Glomerular visceral epithelial cell (primary cell): ENCODE results near the gene ANKRD12.
A peak's percentile ranks its signal among the peaks of the same experiment; 100 is the strongest.

ENCODE experiments used
- DNase-seq: peaks from one replicate; pipeline ENCODE4 v3.0.0-alpha.2; 2016; ENCODE audit errors: extremely low spot score

The ANKRD12 gene

DNA sequence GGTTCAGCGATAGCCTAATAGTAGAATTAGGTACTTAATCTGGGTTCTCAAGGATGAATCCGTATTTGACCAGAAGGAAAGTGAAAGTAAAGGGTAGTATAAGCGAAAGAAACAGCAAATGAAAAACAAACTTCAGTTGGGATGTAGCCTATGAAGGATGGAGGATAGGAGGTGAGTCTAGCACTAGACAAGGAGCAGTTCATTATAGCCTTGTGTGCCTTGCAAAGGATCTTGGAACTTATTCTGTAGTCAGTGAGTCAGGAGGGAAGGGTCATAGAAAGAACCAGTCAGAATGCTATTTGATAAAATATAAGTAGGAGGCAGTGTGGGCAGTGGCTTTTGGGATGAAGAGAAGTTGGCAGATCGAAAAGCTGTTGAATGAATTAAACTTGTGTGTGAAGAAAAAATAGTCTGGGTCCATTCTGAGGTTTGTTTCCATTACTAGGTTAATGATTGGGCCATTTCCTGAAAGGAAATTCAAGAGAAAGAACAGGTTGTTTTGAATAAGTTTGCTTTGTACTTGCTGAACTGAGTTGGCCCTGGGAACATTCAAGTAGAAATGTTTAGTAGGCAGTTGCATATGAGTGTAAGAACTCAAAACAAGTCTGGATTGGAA, 48.5 kb downstream of the ANKRD12 start:
- no peak for DNase-seq

DNA sequence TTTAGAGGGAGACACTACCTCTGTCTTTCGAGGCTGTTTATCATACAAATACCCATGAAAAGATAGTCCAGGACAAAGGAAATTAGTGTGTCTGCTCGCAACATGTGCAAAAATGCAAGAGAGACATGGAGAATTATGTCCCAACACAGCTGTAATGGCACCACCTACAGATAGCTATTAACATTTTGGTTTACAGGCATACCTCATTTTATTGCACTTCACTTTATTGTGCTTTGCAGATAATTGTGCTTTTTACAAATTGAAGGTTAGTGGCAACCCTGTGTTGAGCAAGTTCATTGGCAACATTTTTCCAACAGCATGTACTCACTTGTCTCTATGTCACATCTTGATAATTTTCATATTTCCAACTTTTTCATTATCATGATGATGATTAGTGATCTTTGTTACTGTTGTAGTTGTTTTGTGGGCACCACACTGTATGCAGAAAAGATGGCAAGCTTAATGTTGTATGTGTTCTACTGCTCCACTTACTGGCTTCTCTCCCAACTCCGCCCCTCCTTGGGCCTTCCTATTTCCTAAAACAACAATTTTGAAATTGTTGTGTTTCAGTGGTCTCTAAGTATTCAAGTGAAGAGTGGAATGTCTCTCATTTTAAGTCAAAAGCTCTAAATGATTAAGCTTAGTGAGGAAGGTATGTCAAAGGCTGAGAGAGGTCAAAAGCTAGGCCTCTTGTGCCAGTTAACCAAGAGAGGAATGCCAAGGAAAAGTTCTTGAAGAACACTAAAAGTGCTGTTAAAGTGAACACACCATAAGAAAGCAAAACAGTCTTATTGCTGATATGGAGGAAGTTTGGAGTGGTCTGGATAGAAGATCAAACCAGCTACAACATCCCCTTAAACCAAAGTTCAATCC, 52.0 kb downstream of the ANKRD12 start:
- DNase-seq, result no peak

DNA sequence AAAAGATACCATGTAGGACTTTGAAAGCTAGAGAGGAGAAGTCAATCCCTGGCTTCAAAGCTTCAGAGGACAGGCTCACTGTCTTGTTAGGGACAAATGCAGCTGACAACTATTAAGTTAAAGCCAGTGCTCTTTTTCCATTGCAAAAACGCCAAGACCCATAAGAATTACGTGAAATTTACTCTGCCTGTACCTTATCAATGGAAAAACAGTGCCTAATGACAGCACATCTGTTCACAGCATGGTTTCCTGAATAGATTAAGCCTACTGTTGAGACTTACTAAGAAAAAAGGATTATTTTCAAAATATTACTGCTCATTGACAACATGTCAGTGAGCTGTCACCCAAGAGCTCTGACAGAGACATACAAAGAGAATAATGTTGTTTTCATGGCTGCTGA, 52.9 kb downstream of the ANKRD12 start:
- DNase-seq, result no peak

DNA sequence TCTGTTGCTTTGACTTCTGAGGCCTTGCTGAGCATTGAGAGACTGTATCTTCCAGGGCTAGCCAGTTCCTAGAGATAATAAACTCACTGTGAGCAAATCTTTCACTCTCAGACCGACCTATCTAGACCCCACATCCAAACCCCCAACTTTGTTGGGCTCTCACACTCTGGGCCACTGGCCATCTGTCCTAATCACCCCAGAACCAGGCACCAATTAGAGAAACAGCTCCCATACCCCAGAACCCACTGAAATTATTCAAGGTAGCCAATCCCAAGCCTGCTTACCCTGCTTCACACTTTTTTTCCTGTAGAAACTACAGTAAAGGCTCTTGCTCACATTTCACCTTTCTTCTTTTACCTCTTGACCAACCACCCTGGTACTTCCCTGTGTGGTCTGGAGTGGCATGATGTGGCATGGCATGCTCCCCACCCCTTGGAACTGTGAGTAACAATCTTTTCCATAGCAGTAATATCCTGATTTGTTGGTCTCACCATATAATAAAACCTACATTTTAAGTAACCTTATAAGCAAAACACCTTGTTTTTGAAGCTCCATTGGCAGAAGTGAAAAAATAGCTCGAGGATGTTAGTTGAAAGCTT, 55.2 kb downstream of the ANKRD12 start:
- DNase-seq, result no peak

DNA sequence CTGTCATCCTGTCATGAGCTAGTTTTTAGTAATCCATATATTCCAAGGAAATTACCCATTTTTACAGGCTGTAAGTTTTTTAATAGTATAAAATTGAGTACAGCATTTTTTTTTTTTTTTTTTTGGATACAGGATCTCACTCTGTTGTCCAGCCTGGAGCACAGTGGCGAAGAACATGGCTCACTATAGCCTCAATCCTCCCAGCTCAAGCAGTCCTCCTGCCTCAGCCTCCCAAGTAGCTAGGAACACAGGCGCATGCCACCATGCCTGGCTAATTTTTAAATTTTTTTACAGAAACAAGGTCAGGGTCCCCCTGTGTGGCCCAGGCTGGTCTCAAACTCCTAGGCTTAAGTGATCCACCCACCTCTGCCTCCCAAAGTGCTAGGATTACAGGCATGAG, 56.5 kb downstream of the ANKRD12 start:
- no peak for DNase-seq

DNA sequence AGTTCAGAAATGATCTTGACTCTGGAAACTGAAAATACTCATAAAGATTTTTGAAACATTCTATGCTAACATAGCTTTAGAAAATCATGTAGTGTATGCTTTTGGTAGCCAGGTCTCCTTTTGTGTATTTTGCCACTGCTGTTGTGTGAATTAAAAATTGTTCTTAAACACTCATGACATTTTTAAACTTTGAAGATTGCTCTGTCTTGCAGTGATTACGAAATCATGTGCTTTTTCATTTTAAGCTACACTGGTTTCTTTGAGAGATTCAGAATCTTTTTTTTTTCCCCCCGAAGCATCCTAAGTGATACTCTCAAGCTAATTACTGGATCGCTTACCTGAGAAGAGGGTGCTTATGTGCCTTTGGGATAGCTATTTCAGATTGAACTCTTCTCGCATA, 60.0 kb downstream of the ANKRD12 start:
- DNase-seq, result no peak

DNA sequence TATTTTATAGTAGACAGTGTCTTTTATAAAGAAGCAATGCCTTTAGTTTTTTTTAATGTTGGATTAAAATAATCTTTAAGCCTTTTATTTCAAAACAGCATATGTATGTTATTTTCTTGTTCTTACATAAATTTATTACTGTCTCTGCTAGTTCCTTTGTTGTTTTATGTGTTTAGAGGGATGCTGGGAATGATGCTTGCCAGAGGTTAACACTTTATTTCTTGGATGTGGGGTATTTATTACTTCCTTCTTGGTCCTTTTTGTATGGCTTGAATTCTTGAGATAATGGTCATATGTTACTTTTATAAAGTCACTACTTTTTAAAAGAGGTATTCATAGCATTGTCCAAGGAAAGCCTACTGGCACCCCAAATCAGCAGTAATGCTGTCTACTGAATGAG, 63.1 kb downstream of the ANKRD12 start:
- no peak for DNase-seq

DNA sequence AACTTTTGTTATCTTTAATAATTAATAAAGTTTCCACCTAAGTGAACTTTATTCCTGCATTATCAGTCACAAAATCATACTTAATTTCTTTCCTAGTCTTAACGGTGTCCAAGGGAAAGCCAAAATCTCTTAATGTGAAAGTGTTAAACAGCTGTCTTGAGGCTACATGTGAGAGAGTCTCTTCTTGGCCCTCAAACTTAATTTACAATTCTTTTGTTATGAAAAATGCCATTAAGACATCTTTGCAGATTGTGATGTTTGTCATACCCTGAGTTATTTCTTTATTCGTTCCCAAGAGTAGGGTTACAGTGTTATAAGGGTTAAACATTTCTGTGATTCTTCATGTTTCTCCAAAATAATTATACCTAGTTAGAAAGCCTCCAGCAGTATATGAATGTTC, 64.6 kb downstream of the ANKRD12 start:
- DNase-seq, result no peak

DNA sequence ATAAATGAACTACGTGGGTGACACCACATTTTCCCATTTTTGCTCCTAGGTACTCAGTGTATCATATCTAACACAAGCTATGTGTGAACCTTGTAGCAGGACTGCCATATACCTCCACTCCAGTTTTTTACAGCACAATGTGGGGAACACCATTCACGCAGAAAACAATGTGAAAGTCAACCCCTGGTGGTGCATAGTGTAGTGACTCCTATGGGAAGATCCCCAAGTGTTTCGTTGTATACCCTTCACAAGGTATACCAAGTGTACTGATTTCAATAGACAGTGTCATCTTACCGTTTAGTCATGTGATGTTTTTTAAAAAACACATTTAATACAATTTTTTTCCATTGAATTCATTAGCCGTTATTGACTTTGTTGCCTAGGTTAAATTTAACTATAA, 68.1 kb downstream of the ANKRD12 start:
- no peak for DNase-seq

DNA sequence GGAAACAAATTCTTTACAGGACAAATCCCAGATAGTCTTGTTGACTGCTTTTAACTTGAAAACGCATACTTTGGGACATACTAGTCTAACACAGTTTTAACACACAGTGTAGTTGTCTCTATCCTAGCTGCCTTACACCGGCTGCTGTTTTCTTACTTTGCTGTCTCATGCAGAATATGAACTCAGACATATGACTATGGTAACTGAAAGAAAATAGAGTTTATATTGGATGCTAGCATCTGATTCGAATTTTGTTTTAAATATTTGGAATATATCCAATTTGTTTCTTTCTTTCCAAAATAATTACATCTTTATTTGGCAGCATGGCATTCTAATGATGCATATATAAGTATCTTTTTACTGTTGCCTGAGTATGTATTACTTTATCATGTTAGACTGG, 69.8 kb downstream of the ANKRD12 start:
- no peak for DNase-seq

DNA sequence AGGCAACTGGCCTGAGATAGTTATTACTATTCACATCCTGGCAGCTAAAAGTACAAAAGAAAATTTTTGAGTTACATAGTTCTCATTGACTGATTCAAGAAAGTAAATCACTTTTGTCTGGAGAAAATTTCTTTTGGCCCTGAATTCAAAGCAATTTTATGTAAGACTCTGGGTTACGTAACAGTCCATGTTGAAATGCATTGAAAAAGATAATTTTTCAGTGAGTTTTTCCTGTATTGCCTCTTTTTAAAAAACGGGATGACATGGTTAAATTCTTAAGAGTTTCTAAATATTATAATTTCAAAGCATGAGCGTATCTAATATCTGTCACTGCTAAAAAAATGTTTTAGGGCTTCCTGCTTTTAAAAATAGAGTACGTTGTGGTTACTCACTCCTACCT, 72.7 kb downstream of the ANKRD12 start:
- no peak for DNase-seq

DNA sequence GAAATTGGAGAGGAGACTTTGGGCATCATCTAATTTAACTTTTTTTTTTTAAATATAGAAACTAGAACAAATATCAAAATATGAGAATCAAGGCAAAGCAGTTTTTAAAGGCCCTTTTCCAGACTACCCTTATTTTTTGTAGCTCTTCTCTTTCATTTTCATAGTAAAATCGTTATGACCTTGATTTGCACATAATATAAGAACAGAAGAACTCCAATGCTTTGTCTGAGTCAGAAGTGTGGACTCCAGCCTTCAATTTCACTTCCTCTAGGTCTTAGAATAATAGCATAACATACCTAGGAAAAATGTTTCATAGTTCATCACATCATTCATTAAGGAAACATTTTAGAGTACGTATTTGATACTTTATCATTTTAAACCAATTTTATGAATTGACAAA, 74.4 kb downstream of the ANKRD12 start:
- DNase-seq, result no peak

DNA sequence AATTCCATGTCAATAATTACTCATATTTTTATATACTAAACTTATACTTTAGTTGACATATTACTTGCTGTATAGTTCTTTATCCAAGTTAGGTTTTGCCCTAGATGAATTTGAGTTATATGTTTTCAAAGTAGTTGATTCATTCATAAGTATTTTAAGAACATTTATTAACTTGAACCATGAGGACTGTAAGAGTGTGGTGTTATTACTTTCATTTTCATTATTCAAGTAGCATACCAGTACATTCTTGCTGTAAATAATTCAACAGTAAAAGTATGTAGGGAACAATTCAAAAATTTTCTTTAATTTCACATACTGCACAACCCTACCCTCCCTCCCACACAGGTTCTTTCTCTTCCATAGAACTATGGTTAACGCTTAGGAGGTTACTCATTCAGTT, 75.4 kb downstream of the ANKRD12 start:
- DNase-seq, result no peak

DNA sequence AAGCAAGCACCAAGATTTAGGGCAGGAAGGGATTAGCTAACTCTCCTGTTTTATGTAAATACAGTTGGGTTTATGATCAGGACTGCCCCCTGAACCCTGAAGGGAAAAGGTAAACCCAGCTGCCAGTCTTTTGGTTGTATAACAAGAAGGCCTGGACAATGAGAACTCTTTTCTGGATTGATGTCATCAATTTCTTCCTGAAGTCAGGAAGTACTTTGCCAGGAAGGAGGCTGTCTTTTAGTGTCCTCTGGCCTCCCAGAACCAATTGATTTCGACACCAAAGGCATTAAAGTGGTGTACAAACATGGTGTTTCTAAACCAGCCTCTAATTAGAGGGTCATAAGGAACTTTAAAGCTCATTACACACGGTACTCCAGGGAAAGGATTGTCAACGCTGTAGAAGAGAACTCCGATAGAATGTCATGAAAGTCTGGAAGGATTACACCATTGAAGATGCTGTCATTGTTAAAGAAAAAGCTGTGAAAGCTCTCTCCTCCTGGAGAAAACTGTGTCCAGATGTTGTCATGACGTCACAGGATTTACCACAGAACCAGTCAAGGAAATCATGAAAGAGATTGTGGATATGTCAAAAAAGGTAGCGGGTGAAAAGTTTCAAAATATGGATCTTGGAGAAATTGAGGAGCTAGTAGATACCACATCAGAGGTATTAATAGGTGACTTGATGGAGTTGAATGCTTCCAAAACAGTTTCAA, 78.8 kb downstream of the ANKRD12 start:
- no peak for DNase-seq

DNA sequence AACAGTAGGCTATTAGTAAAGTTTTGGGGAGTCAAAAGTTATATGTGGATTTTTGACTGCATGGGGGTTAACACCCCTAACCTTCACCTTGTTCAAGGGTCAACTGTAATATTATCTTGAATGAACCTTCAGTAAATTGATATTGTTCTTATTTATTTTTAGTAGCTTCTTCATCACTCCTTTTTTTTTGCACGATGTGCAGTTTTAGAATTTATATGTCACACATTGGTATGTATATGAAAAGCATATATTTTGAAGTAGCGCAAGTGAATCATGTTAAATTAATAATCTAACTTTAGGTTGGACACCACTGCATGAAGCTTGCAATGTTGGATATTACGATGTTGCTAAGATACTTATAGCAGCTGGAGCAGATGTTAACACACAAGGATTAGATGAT, 79.9 kb downstream of the ANKRD12 start:
- no peak for DNase-seq

DNA sequence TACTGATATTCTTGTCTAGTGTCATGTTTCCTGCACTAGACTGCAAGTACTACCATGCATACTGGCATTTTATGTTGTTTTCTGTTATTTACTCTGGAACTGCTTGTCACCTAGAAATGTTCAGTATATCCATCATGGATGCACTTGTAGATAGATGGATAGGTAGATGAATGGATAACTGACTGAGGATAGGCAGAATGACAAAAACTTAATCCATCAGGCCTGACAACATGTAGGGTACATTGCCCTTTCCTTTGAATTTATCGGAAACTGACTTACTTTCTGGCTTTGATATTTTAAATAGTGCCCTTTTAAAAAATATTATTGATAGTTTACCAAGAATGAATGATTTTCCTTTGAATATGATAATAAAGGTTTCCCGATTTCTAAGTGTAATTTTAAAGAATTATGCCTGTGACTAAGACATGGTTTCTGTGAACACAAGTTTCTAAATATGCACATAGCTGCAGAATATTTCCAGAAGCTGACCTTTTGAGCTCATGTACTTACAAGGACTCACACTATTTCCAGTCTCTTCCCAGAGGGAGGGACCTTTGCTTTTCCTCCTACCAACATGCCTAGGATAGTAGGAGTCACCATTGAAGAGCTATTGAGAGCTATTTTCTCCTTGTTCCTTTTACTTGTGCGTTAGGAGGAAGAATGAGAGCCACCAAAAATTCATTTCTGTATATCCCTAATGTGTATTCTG, 81.3 kb downstream of the ANKRD12 start:
- DNase-seq, result no peak

DNA sequence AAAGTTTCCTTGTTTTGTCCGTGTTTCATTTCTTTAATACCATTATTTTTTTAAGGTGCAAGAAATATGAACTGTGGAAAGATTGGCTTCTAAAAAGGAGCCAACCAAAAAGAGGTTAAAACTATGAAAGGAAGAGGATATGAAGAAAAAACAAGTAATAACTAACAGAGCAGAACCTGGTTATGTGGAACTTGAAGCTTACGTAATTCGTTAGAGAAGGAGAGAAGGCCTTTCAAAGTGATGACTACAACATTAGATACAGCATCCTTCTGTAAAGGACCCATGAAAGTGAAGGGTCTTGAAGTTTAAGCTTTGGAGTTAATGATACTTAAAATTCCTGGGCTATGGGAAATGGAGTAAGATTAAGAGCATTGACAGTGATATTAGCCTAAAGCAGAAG, 84.5 kb downstream of the ANKRD12 start:
- DNase-seq, result peak; percentile 13

DNA sequence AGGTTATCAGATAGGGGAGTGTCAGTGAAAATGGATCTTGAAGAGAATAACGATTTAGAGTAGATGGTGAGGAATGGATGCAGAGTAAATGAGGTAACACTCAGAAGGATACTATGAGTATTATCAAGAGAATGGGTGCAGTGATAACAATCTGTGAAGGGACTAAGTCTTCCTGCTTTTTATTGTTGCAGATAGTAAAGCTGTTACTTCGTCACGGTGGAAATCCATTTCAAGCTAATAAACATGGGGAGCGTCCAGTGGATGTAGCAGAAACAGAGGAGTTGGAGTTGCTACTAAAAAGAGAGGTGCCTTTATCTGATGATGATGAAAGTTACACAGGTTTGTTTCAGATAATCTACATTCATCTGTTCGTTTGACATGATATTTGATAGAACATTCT, 85.1 kb downstream of the ANKRD12 start:
- no peak for DNase-seq

DNA sequence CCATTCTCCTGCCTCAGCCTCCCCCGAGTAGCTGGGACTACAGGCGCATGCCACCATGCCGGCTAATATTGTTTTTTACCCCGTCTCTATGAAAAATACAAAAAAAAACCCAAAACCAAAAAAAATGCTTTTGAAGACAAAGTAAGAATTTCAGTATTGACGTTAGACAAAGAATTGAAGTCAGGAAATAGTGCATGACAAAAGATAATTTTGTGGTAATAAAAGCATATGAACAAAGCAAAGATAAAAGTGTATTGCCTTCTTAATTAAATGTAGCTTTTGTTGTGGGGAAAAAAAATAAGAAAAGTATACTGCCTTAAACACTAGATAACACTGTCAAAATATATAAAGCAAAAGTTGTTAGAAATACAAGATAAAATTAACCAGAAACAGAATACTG, 86.8 kb downstream of the ANKRD12 start:
- no peak for DNase-seq

DNA sequence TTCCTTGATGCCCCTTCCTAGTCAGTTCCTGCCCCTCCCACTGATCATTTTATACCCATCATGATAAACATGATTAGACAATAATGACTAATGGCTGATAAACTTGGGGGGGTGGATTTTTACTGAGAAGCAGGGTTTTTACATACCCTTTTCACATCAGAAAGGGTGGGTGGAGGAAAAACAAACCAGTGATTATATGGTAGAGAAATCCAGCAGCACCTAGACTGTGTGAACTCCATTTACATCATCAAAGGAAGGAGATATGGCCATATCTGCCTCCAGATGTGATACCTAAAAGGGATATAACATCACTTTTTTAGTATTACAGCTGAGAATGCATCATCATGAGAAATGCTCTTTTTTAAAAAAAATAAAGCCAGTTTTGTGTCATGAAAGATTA, 89.9 kb downstream of the ANKRD12 start:
- DNase-seq, result no peak

DNA sequence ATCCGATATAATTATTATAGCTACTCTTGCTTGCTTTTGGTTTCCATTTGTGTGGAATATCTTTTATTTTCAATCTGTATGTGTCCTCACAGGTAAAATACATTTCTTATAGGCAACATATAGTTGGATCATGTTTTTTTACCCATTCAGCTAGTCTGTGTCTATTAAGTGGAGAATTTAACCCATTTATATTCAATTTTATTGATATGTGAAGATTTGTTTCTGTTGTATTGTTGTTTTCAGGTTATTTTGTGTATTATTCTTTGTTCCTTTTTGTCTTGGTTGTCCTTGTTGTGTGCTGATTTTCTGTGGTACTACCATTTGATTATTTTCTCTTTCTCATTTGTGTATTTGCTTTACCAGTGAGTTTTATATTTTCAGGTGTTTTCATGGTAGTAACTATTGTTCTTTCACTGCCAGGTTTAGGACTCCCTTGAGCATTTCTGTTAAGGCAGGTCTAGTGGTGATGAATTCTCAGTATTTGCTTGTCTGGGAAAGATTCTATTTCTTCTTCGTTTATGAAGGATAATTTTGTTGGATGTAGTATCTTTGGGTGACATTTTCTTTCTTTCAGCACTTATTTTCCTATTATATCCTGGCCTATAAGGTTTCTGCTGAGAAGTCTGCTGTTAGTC, 95.4 kb downstream of the ANKRD12 start:
- no peak for DNase-seq
